ENCODE data around the gene RGS5. TPM values are rescaled to one million over a fixed set of nuclear protein-coding genes. Genes with fewer than 3 reads are reported as not detected.
A peak's percentile ranks its signal among the peaks of the same experiment; 100 is the strongest.
"Not testable (repeated sequence)": the region's sequence is repeated elsewhere in the genome, so short reads cannot be mapped to it uniquely, and the experiment has no call there.

RGS5 gene, protein sequence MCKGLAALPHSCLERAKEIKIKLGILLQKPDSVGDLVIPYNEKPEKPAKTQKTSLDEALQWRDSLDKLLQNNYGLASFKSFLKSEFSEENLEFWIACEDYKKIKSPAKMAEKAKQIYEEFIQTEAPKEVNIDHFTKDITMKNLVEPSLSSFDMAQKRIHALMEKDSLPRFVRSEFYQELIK
- polyA plus RNA-seq (2013, experiment 1 of 2; ENCODE audit: insufficient read length): 22.8 TPM
- polyA plus RNA-seq (2013, experiment 2 of 2; ENCODE audit: insufficient read length): 150 TPM

DNA sequence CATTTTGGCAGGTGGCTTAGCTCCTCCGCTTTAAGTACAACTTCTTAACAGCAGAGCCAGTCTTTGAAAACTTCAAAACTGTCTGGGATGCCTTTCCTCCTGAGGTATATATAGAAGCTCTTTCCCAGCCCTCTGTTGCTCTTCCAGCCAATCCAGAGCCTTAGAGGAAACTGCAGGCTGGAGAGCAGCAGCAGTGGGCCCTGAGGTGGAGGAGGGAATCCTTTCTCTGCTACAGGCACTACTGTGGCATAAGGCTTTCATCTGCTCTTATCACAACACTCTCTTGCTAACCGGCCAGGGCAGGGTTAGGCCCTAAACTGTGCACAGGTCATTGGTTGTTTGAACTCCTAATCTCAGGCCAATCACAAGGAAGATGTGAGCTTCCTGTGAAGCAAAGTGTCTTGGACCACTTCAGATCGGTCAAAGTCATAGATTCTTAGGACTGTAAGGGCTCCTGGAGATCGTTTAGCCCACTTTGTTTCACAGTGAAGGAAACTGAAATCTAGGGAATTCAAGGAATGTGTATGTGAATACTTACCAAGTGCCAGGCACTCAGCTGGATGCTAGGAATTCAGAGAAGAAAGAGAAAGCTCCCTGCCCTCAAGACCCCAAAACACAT lies at the start of gene RGS5:
Gene RGS5 (minus strand): TSS at position 84 of the 619 bp plus-strand sequence. CDS start 81 bp downstream, at position 3.
- DNase-seq: peak; percentile 69

DNA sequence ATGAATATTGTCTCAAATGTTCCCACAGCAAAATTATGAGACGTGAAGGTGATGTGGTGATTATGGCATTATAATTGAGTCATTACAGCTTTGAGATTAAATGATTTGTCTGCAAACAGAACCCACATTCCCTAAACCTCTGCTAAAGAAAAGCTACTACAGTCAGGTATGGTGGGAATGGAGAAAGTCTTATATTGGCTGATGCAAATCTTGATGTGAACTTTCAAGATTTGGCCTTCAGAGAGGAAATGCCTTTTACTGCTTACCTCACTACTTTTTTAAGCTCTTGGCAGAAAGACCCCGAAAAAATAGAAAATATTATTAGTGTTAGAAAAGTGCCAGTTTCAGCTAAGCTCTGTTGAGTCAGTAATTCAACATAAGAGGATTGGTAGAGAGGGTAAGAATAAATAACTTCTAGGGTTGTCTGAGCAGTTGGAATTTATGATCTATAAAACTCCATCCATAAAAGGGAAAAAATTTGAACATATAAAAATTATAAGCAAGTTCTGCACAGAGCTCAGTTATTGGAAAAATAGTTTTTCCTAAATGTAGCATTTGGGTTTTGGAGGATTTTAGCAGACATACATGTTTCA lies 47.8 kb upstream of the RGS5 start:
- peak; percentile 56 for DNase-seq

DNA sequence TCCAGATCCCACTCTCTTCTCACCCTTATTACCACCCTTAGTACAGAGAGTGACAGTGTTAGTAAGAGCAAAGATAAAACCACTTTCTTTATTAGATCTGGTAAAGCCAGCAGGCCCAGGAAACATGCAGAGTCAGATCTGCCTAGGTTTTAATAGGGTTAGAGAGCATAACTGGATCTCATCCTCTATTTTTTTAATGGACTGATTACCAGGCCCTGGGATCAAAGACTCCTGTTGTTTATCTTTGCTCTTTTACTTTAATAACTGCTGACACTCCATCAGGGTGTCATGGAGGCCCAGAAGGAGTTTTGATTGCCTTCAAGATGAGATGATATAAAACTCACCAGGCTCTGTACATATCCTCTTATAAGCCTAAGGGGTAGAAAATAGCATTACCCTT lies 45.3 kb upstream of the RGS5 start:
- DNase-seq: no peak

DNA sequence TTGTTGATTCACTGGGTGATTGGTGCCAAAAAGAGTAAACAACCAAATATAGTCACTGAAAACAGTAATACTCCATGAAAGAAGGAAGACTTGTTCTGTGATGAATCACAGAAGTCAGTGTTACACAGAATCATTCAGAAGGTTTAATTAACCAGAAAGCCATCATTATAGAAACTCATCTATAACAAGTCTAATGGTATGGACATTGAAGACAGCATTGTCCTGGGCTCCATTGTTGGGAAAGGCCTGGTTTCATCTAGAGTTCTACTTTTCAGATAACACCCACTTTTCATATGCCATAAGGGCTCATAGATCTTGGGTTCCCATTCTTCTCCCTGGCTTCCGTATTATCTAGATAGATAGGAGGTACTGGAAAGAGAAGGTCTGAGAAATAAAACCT lies 41.9 kb upstream of the RGS5 start:
- not testable (repeated sequence) for DNase-seq

DNA sequence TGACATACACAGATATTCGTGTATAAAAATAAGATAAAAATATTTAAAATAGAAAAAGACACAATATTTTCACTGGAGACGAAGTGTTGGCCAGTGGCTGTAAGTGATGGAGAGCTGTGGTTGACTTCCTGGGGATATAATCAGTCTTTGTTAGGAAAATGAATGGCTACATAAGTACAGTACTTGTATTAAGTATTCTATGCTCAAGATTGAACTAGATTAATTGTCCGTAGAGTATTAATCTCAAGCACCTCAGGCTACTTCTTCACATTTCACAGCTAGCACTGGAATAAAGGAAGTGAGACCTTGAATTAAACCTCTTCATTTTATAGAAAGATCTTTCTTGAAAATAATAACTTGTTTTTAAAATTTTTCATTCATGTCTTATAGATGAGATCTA lies 39.0 kb upstream of the RGS5 start:
- DNase-seq: no peak

DNA sequence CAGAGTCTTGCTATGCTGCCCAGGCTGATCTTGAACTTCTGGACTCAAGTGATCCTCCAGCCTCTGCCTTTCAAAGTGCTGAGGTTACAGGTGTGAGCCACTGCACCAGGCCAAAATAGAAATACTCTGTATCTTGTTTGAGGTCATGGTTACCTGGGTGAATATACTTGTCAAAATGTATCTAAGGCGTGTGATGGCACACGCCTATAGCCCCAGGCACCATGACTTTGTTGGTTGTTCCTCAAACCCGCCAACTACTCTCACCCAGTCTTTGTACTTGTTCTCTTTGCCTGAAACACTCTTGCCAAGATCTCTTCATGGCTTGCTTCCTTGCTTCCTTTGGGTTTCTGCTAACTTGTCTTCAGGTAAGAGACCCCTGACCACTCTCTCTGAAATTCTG lies 38.0 kb upstream of the RGS5 start:
- no peak for DNase-seq

DNA sequence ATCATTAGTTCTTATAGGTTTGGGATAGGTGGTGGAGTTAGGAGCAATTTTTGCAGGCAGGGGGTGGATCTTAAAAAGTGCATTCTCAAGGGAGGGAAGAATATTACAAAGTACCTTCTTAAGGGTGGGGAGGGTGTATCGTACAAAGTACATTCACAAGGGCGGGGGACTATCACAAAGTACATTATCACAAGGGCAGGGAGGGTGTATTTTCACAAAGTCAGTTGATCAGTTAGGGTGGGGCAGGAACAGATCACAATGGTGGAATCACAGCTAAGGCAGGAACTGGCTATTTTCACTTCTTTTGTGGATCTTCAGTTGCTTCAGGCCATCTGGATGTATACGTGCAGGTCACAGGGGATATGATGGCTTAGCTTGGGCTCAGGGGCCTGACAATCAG lies 30.9 kb upstream of the RGS5 start:
- not testable (repeated sequence) for DNase-seq

DNA sequence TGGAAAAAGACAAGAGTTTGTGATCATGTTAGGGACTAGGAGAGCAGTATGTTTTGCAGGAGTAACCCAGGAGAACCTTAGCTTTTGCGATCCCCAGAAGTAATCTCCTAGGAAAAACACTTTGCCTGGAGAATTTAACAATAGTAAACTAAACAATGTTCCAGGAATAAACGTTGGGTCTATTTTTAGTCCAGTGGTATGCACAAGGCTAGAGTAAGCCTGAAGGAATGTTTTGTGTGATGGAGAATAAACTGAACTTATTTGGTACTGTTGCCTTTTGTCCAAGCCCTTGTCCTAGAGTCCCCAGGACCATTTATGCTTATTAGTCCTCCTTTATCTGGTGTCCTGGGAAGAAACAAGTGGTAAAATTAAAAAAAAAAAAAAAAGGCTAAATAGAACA lies 28.7 kb upstream of the RGS5 start:
- DNase-seq: peak; percentile 84

DNA sequence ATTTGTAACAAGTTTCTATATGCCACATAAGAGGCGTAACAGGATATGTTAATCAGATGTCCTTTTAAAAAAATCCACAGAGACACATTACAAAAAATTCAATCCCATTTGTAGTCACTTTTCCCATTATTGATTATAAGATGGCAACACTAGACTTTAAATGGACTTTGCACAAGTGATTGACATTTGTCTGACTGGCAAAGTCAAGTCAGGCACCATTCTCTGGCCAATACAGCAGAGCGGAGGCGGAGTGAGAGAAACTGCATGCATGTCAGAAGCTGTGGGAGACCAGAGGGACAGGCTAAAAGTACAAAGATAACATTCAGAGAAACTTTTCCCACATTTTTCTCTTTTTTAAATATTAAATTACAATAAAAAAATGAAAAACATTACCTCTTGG lies 28.1 kb upstream of the RGS5 start:
- peak; percentile 17 for DNase-seq

DNA sequence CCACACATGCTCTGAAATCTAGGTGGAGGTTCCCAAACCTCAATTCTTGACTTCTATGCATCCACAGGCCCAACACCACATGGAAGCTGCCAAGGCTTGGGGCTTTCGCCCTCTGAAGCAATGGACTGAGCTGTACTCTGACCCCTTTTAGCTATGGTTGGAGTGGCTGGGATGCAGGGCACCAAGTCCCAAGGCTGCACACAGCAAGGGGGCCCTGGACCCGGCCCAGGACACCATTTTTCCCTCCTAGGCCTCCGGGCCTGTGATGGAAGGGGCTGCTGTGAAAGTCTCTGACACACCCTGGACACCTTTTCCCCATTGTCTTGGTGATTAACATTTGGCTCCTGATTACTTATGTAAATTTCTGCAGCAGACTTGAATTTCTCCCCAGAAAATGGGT lies 25.6 kb upstream of the RGS5 start:
- DNase-seq: not testable (repeated sequence)

DNA sequence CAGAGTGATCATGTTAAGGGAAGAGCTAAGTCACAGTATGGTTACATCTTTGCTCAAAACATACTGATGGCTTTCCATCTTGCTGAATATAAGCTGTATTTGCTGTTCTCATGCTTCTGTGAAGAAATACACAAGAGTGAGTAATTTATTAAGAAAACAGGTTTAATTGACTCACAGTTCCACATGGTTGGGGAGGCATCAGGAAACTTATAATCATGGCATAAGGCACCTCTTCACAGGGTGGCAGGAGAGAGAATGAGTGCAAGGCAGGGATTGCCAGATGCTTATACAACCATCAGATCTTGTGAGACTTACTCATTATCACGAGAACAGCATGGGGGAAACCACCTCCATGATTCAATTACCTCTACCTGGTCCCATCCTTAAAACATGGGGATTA lies 24.4 kb upstream of the RGS5 start:
- DNase-seq: no peak

DNA sequence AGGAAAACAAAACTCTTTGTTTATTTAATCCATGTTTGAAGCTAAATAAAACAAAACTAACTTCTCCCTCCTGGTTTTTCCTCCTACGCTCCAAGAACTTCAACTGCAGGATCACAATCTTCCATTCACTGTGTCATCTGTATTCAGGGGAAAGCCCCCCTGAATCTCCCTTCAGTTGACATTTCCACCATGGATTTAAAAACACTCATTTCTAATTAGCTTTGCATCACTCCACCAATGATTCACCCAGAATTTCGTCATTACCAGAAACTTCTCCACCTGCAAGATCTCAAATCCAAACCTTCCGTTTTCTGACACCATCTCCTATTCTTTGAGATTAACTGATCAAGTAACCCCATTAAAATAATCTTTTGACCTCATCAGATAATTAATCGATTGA lies 10.9 kb upstream of the RGS5 start:
- DNase-seq: no peak

DNA sequence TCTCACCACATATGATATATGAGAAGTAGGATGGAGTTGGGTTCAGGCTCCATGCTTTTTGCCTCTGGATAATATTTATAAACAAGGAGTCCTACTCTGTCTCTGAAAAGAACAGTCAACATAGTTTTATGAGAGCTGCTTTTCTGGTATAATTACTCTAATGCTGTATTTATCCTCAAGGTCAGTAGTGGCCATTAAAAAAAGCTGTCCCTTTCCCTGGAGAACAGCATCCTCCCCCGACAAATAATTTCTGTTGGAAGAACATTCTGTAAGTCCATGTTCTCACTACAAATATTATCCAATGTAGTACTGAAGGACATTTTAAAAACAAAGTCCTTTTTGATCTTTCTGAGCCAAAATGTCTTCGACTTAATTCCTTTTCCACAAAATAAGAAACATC lies 9.0 kb upstream of the RGS5 start:
- DNase-seq: no peak

DNA sequence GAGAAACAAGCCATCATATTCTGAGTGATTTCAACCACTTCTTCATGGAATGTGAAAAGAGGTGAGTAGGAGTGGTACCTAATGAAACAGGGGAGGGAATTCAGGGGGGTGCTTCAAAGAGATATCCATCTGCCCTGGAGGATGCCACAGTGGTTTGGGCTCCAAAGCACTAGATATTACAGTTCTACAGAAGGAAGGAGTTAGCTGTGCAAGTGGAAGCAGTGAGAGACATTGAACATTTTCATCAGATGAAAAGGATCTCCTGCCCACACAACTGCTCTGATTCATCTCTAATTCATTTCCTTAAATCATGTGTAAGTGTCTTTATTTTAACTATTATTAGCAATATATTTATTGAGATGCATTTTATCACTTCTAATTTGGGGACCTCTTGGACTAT lies 2.8 kb upstream of the RGS5 start:
- peak; percentile 25 for DNase-seq

DNA sequence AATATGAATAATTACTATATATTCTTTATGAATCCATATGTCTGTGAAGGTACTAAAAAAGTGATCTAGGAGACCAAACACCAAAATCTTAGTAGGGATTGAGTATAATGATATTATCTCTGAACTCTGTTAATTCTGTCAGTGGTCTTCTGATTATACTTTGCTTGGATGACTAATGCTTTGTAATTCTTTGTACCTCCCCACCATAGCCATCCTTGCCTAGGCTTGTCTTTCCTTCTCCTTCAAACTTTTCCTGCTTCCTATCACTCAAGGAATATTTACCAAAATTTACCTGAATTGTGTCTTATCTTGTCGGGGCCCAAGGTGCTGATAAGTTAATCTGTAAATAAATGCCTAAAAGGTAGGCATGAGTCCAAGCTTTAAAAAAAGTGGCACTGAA lies 845 bp upstream of the RGS5 start:
- DNase-seq: peak; percentile 9

DNA sequence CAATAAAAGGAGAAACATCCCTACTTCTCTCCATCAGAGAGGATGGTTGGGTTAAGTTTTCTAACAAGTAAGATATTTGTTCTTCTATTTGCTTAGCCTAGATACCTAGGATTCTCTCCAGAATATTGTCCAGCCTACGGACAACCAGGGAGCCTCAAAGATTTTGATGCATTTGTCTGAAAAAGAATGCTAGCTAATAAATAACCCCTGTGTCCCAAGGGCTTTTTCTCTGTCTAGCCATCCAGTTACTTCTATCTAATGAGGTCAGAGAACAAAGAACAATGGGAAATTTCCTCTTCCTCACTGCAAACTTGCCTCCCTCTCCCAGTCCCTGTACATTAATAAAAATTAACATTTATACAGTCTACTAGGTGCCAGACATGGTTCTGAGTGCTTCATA lies 810 bp downstream of the RGS5 start:
- no peak for DNase-seq

DNA sequence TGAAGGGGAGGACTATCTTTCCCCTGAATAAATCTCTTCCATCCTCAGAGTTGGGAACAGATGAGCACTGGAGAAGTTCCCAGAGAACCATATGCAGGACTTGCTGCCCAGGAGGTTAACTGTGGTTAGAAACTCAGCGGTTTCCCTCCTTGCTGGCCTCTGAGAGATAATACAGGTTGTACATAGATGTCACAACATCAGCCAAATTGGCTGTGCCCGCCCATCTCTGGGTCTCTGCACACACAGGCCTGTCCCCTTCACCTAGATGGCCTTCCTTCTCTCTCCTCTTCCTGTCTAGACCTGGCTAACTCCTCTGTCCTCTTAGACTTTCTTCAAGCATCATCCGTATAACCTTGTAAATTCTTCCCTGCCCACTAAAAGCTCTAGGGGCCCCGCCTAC lies 5.7 kb downstream of the RGS5 start:
- no peak for DNase-seq

DNA sequence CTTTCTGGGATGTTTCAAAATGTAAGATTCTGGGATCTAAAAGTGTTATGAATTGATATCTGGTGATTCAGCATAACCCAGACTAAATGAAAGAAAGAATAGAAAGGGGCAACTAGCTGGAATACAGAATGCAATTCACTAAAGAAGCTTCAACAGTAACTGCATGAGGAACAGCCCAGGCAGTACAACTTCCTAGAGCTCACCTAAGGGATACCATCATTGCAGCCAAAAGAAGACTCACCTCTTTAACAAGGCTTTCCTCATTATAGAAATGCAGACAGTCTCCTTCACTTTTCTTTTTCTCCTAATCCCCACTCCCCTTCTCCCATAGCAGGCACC lies 6.3 kb downstream of the RGS5 start:
- no peak for DNase-seq

DNA sequence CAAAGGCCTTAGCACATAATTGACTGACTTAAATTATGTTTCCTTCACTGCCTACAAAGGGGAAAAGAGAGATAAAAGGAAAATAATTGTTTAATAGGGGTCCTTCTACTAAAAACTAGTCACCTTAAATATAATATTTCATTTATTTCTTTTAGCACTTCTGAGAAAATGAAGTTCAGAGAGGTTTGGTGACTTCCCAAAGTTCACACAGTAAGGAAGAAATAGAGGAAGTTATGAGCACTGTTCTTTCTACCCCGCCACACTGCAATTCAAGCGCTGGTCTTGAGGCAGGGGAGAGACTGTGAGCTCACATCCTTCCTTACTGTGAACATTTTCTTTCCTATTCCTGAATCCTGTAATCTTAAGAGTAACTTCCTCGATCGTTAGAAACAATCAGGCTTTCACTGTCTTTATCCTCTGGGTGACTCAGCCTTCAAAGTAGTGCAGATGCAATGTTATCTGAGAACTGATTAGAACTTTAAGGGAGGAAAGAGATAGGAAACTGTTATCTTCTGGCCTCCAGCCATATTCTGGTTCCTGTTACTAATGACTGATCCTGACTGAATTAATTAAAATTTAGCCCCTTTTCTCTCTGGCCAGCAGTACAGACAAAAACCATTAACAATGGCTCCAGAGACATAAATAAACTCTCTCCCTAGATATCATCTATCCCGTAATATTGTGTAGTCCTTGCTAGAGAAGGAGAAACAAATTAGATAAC lies 6.8 kb downstream of the RGS5 start:
- DNase-seq: no peak

DNA sequence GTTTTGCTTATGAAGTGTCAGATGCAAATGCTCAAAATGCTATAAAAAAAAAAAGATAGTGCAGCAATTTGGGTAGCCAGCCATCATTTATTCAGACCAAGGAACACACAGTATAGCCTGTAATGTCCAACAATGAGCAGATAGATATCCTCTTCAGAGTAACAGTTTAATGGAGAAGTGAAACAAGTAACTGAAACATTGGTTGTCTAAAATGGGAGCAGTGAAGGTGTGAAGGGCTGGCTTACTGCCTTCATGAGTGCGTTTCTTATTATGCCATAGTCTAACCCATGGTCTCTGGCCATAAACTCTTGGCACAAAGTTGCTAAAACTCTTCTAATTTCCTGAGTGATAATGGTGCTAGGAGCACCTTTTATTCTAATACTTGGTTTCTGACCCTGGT lies 11.4 kb downstream of the RGS5 start:
- no peak for DNase-seq

DNA sequence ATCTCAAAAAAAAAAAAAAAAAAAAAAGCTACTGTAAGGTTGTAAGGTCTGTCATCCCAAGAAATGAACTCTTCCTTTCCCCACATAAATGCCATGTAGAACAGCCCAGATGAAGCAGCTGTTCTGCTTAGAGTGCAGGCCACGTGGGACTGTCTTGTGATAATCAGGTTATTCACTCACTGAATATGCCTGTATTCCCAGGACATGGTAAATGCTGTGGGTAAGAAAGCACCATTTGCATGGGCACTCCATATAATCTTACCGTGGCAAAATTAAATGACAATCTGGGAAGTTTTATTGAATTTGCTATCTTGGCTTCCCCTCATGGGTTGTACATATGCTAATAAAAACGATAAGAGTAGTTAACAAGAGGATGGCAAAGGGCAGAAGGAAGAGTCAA lies 13.8 kb downstream of the RGS5 start:
- DNase-seq: no peak

DNA sequence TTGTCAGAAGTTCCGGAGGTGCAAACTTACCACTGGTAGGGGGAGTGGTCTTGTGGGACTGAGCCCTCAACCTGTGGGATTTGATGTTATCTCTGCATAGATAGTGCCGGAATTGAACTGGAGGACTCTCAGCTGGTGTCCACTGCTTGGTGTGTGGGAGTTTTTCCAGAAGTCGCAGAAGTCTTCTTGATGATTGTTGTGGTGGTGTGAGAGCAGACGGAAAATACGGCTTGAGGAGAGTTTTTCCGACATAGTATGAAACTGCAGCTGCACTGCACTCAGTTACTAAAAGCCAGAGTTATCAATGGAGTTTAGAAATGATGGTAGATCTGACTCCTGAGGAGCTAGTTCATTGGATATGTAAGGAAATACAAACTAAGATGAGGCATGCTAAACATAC lies 14.9 kb downstream of the RGS5 start:
- no peak for DNase-seq

DNA sequence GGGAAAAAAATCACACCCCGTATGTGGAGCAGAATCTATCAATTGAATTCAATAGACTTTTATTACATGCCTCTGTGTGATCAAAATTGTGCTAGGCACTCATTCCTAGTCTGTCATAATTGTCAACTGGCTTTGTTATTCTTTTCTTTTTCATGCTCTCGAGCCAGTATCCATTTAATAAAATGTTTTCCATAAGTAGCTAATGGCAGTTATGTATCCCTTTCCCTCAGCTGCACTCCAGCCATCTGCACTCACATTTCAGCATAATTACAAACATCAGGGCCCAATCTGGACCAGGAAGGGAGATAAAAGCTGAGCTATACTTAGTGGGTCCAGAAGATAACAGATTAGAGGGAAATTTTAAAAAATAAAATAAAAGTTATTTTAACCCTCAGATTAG lies 15.9 kb downstream of the RGS5 start:
- DNase-seq: no peak
